CD4-positive, alpha-beta T cell (primary cell): ENCODE data around the gene SSR3. TPM values are rescaled to one million over a fixed set of nuclear protein-coding genes. Genes with fewer than 3 reads are reported as not detected.

Experiments used
- ATAC-seq: fragments of 200-7000 bp; cut with Tn5 transposase; one replicate; pipeline ENCODE4 v1.10.0; 2022; ENCODE audit warnings: mild to moderate bottlenecking; ENCODE audit not compliant: poor library complexity
- CTCF ChIA-PET: fragments of 350-600 bp; sonication (Branson Sonifier 250); formaldehyde crosslinking; loops from one replicate; lab custom pipeline; 2021; ENCODE audit warnings: antibody characterized with exemption, inconsistent platforms; lab: Charles Lee
- POLR2A ChIA-PET: fragments of 350-600 bp; sonication (Branson Sonifier 250); formaldehyde crosslinking; loops from one replicate; lab custom pipeline; 2021; ENCODE audit warnings: antibody characterized with exemption, inconsistent platforms; lab: Charles Lee
- DNase-seq, 14 experiments: peaks; one replicate each; pipeline ENCODE4 v3.0.0-alpha.2; 2013 to 2020; ENCODE audit warnings: mixed read lengths in 2 of 14
- H3K27ac ChIP-seq, 2 donors: one replicate each; pipeline versions ENCODE4 v1.5.1 to v1.7.0; 2013; ENCODE audit warnings: low read length in 2 of 2, low read depth in 1 of 2, mild to moderate bottlenecking in 1 of 2
- H3K27me3 ChIP-seq, 2 experiments: 1 replicate in 1 of 2; 2 replicates in 1 of 2; pipeline versions ENCODE4 v1.6.1 to v1.7.0; 2013; ENCODE audit warnings: low read length in 2 of 2, control low read depth in 1 of 2, mild to moderate bottlenecking in 1 of 2, moderate library complexity in 1 of 2; ENCODE audit not compliant: insufficient read depth in 2 of 2, control insufficient read depth in 1 of 2
- H3K36me3 ChIP-seq: one replicate; pipeline ENCODE4 v1.6.1; 2013; ENCODE audit warnings: low read length, control low read depth; ENCODE audit not compliant: insufficient read depth
- H3K4me1 ChIP-seq: one replicate; pipeline ENCODE4 v1.6.1; 2013; ENCODE audit warnings: low read length, control low read depth; ENCODE audit not compliant: insufficient read depth
- H3K4me3 ChIP-seq: one replicate; pipeline ENCODE4 v1.5.1; 2013; ENCODE audit warnings: mild to moderate bottlenecking, low read length, moderate library complexity
- H3K9me3 ChIP-seq, 2 experiments: 1 replicate in 1 of 2; 2 replicates in 1 of 2; pipeline versions ENCODE4 v1.6.1 to v1.7.0; 2013; ENCODE audit warnings: low read length in 2 of 2, mild to moderate bottlenecking in 2 of 2, control low read depth in 1 of 2, moderate library complexity in 1 of 2; ENCODE audit not compliant: control insufficient read depth in 1 of 2, insufficient read depth in 1 of 2
- H3K27ac Mint-ChIP-seq: one replicate; pipeline ENCODE4 v1.8.0; 2020; ENCODE audit warnings: mixed read lengths
- H3K27me3 Mint-ChIP-seq: one replicate; pipeline ENCODE4 v1.8.0; 2021; ENCODE audit warnings: mixed read lengths
- H3K36me3 Mint-ChIP-seq: one replicate; pipeline ENCODE4 v1.8.0; 2021; ENCODE audit warnings: low read depth, mixed read lengths
- H3K4me1 Mint-ChIP-seq: one replicate; pipeline ENCODE4 v1.8.0; 2021; ENCODE audit warnings: low read depth, mixed read lengths
- H3K4me3 Mint-ChIP-seq: one replicate; pipeline ENCODE4 v1.8.0; 2020; ENCODE audit warnings: mild to moderate bottlenecking, mixed read lengths
- H3K9me3 Mint-ChIP-seq: one replicate; pipeline ENCODE4 v1.8.0; 2020; ENCODE audit warnings: mixed read lengths
- intact Hi-C, 2 experiments: fragments of 100-400 bp; cut with DNase I in 1 of 2; cut with micrococcal nuclease in 1 of 2; formaldehyde crosslinking; loops; one replicate each; pipeline versions ENCODE4 v1.15.1 to v1.9.0; 2023 to 2025; cut with DNase I, micrococcal nuclease
- total RNA-seq, 174 experiments: library from RNA in 2 of 174; stranded (reverse) in 2 of 174; gene quantifications; one replicate each; pipeline ENCODE4 v1.2.3 and lab custom pipeline; 2021 to 2026
- TF ChIP-seq, protein P1 (sequence below): fragments of 200-600 bp; IDR thresholded peaks from one replicate; pipeline ENCODE4 v1.8.0; 2022; ENCODE audit warnings: antibody characterized with exemption, mild to moderate bottlenecking

Gene SSR3
- total RNA-seq, 2 experiments from 2014 or later, result 78.8 to 79.5 TPM

DNA sequence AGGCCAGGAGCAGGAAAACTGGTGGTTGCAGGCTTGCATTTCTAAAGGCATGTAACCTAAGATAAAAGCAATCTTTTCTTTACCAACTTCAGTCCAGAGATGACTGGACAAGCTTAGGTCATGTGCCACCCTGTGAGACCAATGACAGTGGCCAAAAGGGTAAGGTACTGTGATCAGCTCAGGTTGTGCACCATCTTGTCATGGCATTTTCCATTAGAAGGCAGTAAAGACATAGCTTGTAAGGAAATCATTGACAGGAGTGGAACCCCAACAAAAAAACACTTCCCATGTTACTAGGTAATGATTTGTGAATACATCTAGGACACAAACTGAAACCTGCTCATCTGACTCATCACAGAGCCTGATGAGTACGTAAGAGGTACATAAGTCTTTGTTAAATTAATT lies 35.2 kb downstream of the SSR3 start:
- POLR2A ChIA-PET, result no interaction called here
- Mint-ChIP-seq H3K9me3 (no peaks in the 10 kb centered on the region), H3K4me1 (peaks cover 11% of the 10 kb centered on the region), H3K27ac (no peak overlapping the region), H3K4me3 (no peak overlapping the region), H3K36me3 (peaks cover 4% of the 10 kb centered on the region), H3K27me3 (peaks cover 57% of the 10 kb centered on the region)
- ATAC-seq (no peak), DNase-seq (no peak)
- CTCF ChIA-PET, result interaction anchor here (0.7 kb wide), 2 partner anchors 10 to 37 kb away, joined by 3 read pairs; no protein-coding TSS in a partner anchor
- H3K4me1 ChIP-seq, result peaks cover 6% of the 10 kb centered on the region
- H3K27me3 ChIP-seq, result peaks cover 0 to 7% of the 10 kb centered on the region in 2 experiments
- H3K4me3 ChIP-seq, result no peak overlapping the region
- TF ChIP-seq, protein P1, sequence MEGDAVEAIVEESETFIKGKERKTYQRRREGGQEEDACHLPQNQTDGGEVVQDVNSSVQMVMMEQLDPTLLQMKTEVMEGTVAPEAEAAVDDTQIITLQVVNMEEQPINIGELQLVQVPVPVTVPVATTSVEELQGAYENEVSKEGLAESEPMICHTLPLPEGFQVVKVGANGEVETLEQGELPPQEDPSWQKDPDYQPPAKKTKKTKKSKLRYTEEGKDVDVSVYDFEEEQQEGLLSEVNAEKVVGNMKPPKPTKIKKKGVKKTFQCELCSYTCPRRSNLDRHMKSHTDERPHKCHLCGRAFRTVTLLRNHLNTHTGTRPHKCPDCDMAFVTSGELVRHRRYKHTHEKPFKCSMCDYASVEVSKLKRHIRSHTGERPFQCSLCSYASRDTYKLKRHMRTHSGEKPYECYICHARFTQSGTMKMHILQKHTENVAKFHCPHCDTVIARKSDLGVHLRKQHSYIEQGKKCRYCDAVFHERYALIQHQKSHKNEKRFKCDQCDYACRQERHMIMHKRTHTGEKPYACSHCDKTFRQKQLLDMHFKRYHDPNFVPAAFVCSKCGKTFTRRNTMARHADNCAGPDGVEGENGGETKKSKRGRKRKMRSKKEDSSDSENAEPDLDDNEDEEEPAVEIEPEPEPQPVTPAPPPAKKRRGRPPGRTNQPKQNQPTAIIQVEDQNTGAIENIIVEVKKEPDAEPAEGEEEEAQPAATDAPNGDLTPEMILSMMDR, result no peak
- no peaks in the 10 kb centered on the region for H3K9me3 ChIP-seq
- no peaks in the 10 kb centered on the region for H3K36me3 ChIP-seq
- intact Hi-C loops, result loop anchor here in 1 of 2 experiments (5.0 to 10.0 kb wide), 2 partner anchors 475 to 613 kb away; no protein-coding TSS in a partner anchor
- no peak overlapping the region for H3K27ac ChIP-seq

DNA sequence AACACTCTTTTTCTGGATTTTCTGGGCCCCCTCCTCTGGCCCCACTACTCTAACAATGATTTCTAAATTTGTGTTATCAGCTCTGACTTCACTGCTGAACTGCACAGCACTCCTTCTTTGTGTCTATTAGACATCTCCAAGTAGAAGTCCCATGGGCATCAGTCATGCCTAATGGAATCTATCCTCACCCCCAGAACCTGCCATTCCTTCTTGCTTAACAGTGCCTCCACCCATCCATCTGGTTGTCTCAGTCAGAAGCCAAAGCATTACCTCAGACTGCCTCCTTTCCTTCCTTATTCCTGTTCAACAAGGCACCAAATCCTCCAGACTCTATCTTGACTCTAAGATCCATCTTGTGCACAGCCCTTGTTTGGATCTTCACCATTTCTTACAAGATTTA lies 36.2 kb downstream of the SSR3 start:
- ChIA-PET POLR2A (no interaction called here), CTCF (no interaction called here)
- Histone ChIP-seq H3K4me3 (no peak overlapping the region), H3K4me1 (no peaks in the 10 kb centered on the region), H3K36me3 (no peaks in the 10 kb centered on the region), H3K27ac (no peak overlapping the region), H3K27me3 (peaks cover 0 to 7% of the 10 kb centered on the region in 2 experiments), H3K9me3 (no peaks in the 10 kb centered on the region)
- TF ChIP-seq, protein P1, result no peak
- no peak overlapping the region for H3K27ac Mint-ChIP-seq
- ATAC-seq, result no peak
- intact Hi-C loops, result loop anchor here in 1 of 2 experiments (10.0 kb wide), 1 partner anchor 474 kb away; no protein-coding TSS in a partner anchor
- no peaks in the 10 kb centered on the region for H3K36me3 Mint-ChIP-seq
- no peak overlapping the region for H3K4me3 Mint-ChIP-seq
- H3K27me3 Mint-ChIP-seq, result peaks cover 47% of the 10 kb centered on the region
- H3K4me1 Mint-ChIP-seq, result peaks cover 1% of the 10 kb centered on the region
- DNase-seq, result no peak
- H3K9me3 Mint-ChIP-seq, result no peaks in the 10 kb centered on the region

DNA sequence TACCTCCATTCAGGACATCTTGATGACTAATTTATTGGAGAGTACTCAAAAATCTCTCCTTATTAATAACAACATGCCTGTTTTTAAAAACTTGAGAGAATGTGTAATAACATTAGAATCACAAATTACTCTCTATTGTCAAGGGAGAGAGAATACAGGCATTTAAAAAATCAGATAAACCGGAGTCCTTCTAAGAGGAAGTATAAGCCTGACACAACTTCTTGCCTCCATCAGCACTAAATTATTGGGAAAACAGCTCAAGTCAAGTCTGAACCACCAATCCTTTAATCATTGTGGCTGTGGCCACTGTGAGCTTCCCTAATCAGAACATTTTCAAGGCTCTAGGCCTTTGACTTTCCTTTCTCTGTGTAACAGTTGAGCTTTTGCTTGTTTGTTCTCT lies 38.0 kb downstream of the SSR3 start:
- Mint-ChIP-seq H3K4me1 (no peaks in the 10 kb centered on the region), H3K27me3 (peaks cover 29% of the 10 kb centered on the region), H3K9me3 (no peaks in the 10 kb centered on the region), H3K36me3 (no peaks in the 10 kb centered on the region), H3K4me3 (no peak overlapping the region), H3K27ac (no peak overlapping the region)
- no peak for ATAC-seq
- Histone ChIP-seq H3K4me3 (no peak overlapping the region), H3K4me1 (no peaks in the 10 kb centered on the region), H3K36me3 (no peaks in the 10 kb centered on the region), H3K9me3 (no peaks in the 10 kb centered on the region), H3K27me3 (peaks cover 0 to 7% of the 10 kb centered on the region in 2 experiments), H3K27ac (no peak overlapping the region)
- intact Hi-C loops, result loop anchor here in 1 of 2 experiments (10.0 kb wide), 1 partner anchor 472 kb away; no protein-coding TSS in a partner anchor
- CTCF ChIA-PET, result no interaction called here
- TF ChIP-seq, protein P1, result no peak
- no peak for DNase-seq
- POLR2A ChIA-PET, result interaction anchor here (0.9 kb wide), 1 partner anchor 27 kb away, joined by 3 read pairs; no protein-coding TSS in a partner anchor
